BLaER1 treated with 17β-estradiol and CSF1 and Interleukin-3, amounts not matched to agents 10 nM and 100 nM (cell line): Measurements from ENCODE around the gene FNTB.

Experiments
- H3K27ac ChIP-seq, 11 experiments: shearing (Covaris generic); formaldehyde crosslinking; 2 replicates each; pipeline ENCODE4 v1.8.1; 2022
- H3K27me3 ChIP-seq, 11 experiments: shearing (Covaris generic); formaldehyde crosslinking; 2 replicates each; pipeline ENCODE4 v1.8.1; 2022
- H3K36me3 ChIP-seq, 11 experiments: shearing (Covaris generic); formaldehyde crosslinking; 2 replicates each; pipeline ENCODE4 v1.8.1; 2022
- H3K4me1 ChIP-seq, 10 experiments: shearing (Covaris generic); formaldehyde crosslinking; 2 replicates each; pipeline ENCODE4 v1.8.1; 2022
- H3K4me2 ChIP-seq, 11 experiments: shearing (Covaris generic); formaldehyde crosslinking; 2 replicates each; pipeline ENCODE4 v1.8.1; 2022
- H3K4me3 ChIP-seq, 10 experiments: shearing (Covaris generic); formaldehyde crosslinking; 2 replicates each; pipeline ENCODE4 v1.8.1; 2022
- H3K9ac ChIP-seq, 11 experiments: shearing (Covaris generic); formaldehyde crosslinking; 2 replicates each; pipeline ENCODE4 v1.8.1; 2022
- H3K9me3 ChIP-seq, 11 experiments: shearing (Covaris generic); formaldehyde crosslinking; replicated peaks in 1 of 11; 2 replicates each; pipeline ENCODE4 v1.8.1; 2022
- H4K20me1 ChIP-seq, 11 experiments: shearing (Covaris generic); formaldehyde crosslinking; 2 replicates each; pipeline ENCODE4 v1.8.1; 2022
- Cebpa-rat ChIP-seq, 11 experiments: shearing (Covaris generic); IDR thresholded peaks; 2 replicates each; pipeline ENCODE4 v1.8.1; 2022

Gene FNTB

DNA sequence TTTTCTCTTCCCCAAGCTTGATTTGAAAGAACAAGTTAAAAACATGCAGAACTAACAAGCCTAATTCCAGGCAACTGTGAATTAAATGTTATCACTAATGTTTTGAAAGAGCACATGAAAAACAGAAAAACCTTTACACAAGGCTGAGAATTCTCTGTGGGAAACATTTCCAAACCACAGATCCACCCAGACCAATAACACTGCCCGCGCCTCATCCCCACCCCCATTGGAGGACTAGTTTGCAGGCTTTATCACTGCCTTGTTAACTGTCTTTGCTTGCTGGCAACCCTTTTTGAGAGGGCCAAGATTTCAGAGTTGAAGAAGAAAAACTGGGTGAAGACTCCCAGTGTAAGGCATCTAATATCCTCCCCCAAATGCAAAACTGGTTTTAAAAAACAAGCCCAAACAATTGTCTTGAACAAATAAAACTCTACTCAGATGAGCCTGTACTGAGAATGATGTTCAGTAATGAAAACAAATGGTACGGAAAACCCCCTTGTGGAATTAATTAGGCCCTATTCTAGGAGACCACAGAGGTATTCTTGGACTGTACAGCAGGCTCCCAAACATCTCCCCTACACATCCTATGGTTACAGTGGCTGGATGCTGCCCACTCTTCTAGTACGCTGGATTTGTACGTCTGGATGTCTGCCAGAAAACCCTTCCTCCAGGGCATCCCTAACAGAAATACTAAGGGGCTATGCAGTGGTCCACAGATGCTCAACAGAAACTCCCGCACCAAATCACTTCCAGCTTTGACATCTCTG, 109.8 kb downstream of the FNTB start:
- peak overlapping the region; percentile 11 to 93 (median 61); a peak in 21 of 22 replicates for H3K4me2 ChIP-seq
- H3K36me3 ChIP-seq, result peaks cover 72 to 86% (median 78%) of the 10 kb centered on the region in 11 experiments
- no peaks in the 10 kb centered on the region for H3K27me3 ChIP-seq
- TF ChIP-seq Cebpa-rat (IDR thresholded peaks at IDR 0.05), result no peak
- peaks cover 44 to 92% (median 74%) of the 10 kb centered on the region in 11 experiments; a peak in 20 of 22 replicates for H4K20me1 ChIP-seq
- peak overlapping the region in 2 of 11 experiments; percentile 4 to 21; a peak in 2 of 22 replicates for H3K9ac ChIP-seq
- no peaks in the 10 kb centered on the region for H3K9me3 ChIP-seq
- peak overlapping the region in 3 of 11 experiments; percentile 13 to 68 (median 27); a peak in 3 of 22 replicates for H3K27ac ChIP-seq
- H3K4me1 ChIP-seq, result peaks cover 44 to 56% (median 53%) of the 10 kb centered on the region in 10 experiments
- H3K4me3 ChIP-seq, result no peak overlapping the region

DNA sequence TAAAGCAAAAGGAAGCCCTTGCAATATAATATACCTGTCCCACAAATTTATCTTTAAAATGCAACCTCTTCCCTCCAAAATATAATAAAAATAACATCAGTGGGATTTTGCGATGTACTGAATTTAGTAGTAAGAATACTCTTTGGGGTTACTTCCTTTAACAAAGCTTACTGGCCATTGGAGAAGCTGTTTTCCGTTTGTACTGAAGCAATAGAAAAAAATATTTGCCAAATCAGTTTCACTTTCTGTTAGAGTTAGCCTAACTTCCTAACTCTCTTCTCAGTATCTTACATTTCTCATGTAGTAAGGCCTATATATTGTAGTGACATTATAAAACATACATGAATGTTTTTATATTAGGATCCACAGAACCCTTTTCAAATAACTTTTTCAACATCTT, 111.9 kb downstream of the FNTB start:
- Histone ChIP-seq H3K27ac (peak overlapping the region; percentile 29 to 75 (median 62); a peak in 20 of 22 replicates), H4K20me1 (peaks cover 39 to 78% (median 55%) of the 10 kb centered on the region in 11 experiments; a peak in 20 of 22 replicates), H3K4me3 (peak overlapping the region; percentile 11 to 61 (median 44); a peak in 15 of 20 replicates), H3K4me1 (peaks cover 48 to 60% (median 57%) of the 10 kb centered on the region in 10 experiments), H3K27me3 (no peaks in the 10 kb centered on the region), H3K9ac (peak overlapping the region in 10 of 11 experiments; percentile 1 to 97 (median 40); a peak in 16 of 22 replicates), H3K4me2 (peak overlapping the region; percentile 78 to 93 (median 86)), H3K36me3 (peaks cover 51 to 65% (median 57%) of the 10 kb centered on the region in 11 experiments), H3K9me3 (no peaks in the 10 kb centered on the region)
- TF ChIP-seq Cebpa-rat (IDR thresholded peaks at IDR 0.05), result no peak

DNA sequence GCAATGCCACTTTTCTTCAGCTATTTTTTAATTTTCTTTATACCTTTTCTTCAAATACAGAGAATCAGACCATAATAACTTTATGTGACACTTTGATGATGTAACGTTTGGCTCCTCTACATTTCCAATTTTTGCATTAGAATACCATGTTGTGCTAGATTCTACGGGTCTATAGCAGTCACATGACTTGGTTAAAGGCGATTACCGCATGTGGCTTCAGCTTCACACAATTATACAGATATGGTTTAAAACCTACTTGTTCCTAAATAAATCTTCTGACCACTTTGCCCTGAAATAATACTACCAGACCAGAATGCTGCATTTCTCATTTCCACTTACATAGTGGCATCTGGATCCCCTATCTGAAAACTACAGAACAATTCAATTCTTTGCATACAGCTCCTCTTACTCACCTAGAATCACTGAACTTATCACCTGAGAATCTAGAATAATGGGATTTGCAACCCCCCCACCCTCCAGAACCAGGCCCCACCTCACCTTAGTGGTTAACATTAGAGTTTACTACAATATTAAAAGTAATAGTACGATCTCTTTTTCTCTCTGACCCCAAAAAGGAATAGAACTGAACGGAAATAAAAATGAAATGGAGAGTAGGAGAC, 114.3 kb downstream of the FNTB start:
- Histone ChIP-seq H3K4me2 (peak overlapping the region; percentile 78 to 93 (median 86)), H3K9me3 (no peaks in the 10 kb centered on the region), H4K20me1 (peaks cover 15 to 54% (median 30%) of the 10 kb centered on the region in 11 experiments; a peak in 18 of 22 replicates), H3K4me1 (peaks cover 54 to 81% (median 64%) of the 10 kb centered on the region in 10 experiments), H3K36me3 (peaks cover 26 to 41% (median 32%) of the 10 kb centered on the region in 11 experiments), H3K27ac (peak overlapping the region; percentile 37 to 97 (median 92); a peak in 19 of 22 replicates), H3K4me3 (peak overlapping the region; percentile 93 to 100 (median 99)), H3K27me3 (no peaks in the 10 kb centered on the region), H3K9ac (peak overlapping the region; percentile 93 to 98 (median 96))
- no peak for TF ChIP-seq Cebpa-rat (IDR thresholded peaks at IDR 0.05)

- no peak for TF ChIP-seq Cebpa-rat (IDR thresholded peaks at IDR 0.05)
- H3K27ac ChIP-seq, result peak overlapping the region; percentile 88 to 97 (median 92)
- H3K9ac ChIP-seq, result peak overlapping the region; percentile 93 to 98 (median 96)
- peak overlapping the region; percentile 78 to 93 (median 86) for H3K4me2 ChIP-seq
- peaks cover 7 to 45% (median 22%) of the 10 kb centered on the region in 11 experiments; a peak in 16 of 22 replicates for H4K20me1 ChIP-seq
- H3K4me3 ChIP-seq, result peak overlapping the region; percentile 93 to 100 (median 99)
- no peaks in the 10 kb centered on the region for H3K9me3 ChIP-seq
- no peaks in the 10 kb centered on the region for H3K27me3 ChIP-seq
- peaks cover 19 to 33% (median 24%) of the 10 kb centered on the region in 11 experiments; a peak in 21 of 22 replicates for H3K36me3 ChIP-seq
- H3K4me1 ChIP-seq, result peaks cover 47 to 81% (median 63%) of the 10 kb centered on the region in 10 experiments
Observed at GRCh38 chr14:65101631-65102440, 115.1 kb downstream of the FNTB start.

DNA sequence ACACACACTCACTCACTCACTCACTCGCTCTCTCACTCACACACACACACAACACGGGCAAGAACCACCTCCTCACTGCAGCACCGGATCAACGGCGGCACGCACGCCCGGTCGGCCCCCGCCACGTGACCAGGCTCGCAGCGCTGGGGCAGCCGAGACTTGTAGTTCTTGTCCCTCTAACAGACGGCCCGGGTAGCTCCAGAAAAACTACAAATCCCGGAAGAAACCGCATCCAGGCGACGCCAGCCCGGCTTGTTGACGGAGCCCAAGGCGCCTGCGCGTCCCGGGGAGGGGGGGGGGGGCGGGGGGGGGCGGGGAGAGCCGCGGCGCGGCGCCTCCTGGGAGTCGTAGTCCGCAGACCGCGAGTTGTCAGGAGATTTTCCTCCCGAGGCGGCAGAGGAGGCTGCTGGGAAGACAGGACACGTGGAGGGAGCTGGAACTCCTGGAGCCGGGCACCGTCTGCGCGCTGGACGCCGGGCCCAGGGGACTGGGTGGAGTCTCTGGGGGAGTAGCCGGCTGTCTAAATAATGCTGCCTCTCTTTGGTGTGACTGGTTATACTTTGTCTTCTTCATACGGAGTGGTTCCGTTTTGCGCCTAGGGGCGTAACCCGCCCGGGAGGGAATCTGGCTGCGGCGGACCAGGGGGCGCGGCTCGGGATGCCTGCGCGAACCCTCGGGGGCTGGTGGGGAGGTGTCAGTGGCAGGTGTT, 115.9 kb downstream of the FNTB start, which contains the start of gene MAX:
TSS of gene MAX (minus strand) at position 77 of the 709 bp plus-strand sequence. CDS start 178 bp downstream, outside the sequence.
- H3K9me3 ChIP-seq, result no peaks in the 10 kb centered on the region
- H4K20me1 ChIP-seq, result peaks cover 3 to 38% (median 15%) of the 10 kb centered on the region in 11 experiments; a peak in 16 of 22 replicates
- H3K9ac ChIP-seq, result peak within 1 kb of the TSS; percentile 93 to 98 (median 96)
- H3K4me1 ChIP-seq, result peaks cover 47 to 81% (median 63%) of the 10 kb centered on the region in 10 experiments
- H3K4me3 ChIP-seq, result peak within 1 kb of the TSS; percentile 93 to 100 (median 99)
- peak within 1 kb of the TSS; percentile 79 to 95 (median 93) for H3K4me2 ChIP-seq
- H3K36me3 ChIP-seq, result peaks cover 11 to 25% (median 17%) of the 10 kb centered on the region in 11 experiments; a peak in 19 of 22 replicates
- peak within 1 kb of the TSS; percentile 88 to 97 (median 92) for H3K27ac ChIP-seq
- no peak for TF ChIP-seq Cebpa-rat (IDR thresholded peaks at IDR 0.05)
- no peaks in the 10 kb centered on the region for H3K27me3 ChIP-seq

- H3K9ac ChIP-seq, result peak overlapping the region; percentile 53 to 82 (median 72)
- H4K20me1 ChIP-seq, result peaks cover 0 to 31% (median 9%) of the 10 kb centered on the region in 11 experiments; a peak in 15 of 22 replicates
- peak overlapping the region in 10 of 11 experiments; percentile 36 to 71 (median 65); a peak in 19 of 22 replicates for H3K27ac ChIP-seq
- peak overlapping the region; percentile 64 to 99 (median 76) for H3K4me3 ChIP-seq
- H3K4me2 ChIP-seq, result peak overlapping the region; percentile 64 to 95 (median 91)
- H3K9me3 ChIP-seq, result no peaks in the 10 kb centered on the region
- peaks cover 44 to 81% (median 63%) of the 10 kb centered on the region in 10 experiments for H3K4me1 ChIP-seq
- TF ChIP-seq Cebpa-rat (IDR thresholded peaks at IDR 0.05), result no peak
- peaks cover 5 to 19% (median 11%) of the 10 kb centered on the region in 11 experiments; a peak in 16 of 22 replicates for H3K36me3 ChIP-seq
- H3K27me3 ChIP-seq, result no peaks in the 10 kb centered on the region
Observed at GRCh38 chr14:65103150-65103760, 116.6 kb downstream of the FNTB start.

DNA sequence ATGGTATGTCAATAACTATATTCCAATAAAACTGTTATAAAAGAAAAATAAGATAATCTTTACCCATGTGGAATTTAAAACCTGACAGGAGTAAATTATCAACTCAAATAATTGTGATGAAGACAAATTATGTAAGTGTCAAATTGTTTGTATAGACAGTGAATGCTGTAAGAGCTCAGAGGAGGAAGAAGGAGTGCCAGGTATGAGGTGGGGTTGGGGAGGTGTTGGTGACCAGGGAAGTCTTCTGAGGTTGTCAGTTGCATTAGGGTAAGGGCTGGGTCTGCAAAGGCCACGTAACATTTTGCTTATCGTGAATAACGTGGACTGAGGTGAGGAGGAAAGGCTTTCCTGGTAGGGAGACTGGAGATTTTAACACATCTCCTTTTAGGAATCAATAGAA, 118.1 kb downstream of the FNTB start:
- H3K4me3 ChIP-seq, result no peak overlapping the region
- no peaks in the 10 kb centered on the region for H3K9me3 ChIP-seq
- H3K27ac ChIP-seq, result no peak overlapping the region
- H3K4me2 ChIP-seq, result peak overlapping the region in 2 of 11 experiments; percentile 64 to 70; a peak in 3 of 22 replicates
- H3K27me3 ChIP-seq, result no peaks in the 10 kb centered on the region
- H3K9ac ChIP-seq, result no peak overlapping the region
- peaks cover 31 to 81% (median 65%) of the 10 kb centered on the region in 10 experiments for H3K4me1 ChIP-seq
- peaks cover 0 to 21% (median 8%) of the 10 kb centered on the region in 11 experiments; a peak in 7 of 22 replicates for H4K20me1 ChIP-seq
- peaks cover 4 to 10% (median 8%) of the 10 kb centered on the region in 11 experiments; a peak in 16 of 22 replicates for H3K36me3 ChIP-seq
- TF ChIP-seq Cebpa-rat (IDR thresholded peaks at IDR 0.05), result no peak
